H1 (cell line): ENCODE data around the gene TRIP11.

Experiments
- ATF2 ChIP-seq: IDR thresholded peaks from 2 replicates; pipeline ENCODE4 v1.6.1; 2012; ENCODE audit warnings: low read length, inconsistent platforms
- CHD1 ChIP-seq: IDR thresholded peaks from 2 replicates; pipeline ENCODE4 v1.6.1; 2012; ENCODE audit warnings: low read depth, low read length, improper control_type of control experiment
- CHD7 ChIP-seq: fragments of 300-600 bp; sonication (generic); IDR thresholded peaks from 2 replicates; pipeline ENCODE4 v1.7.1; 2012; ENCODE audit warnings: low read length, moderate library complexity, mild to moderate bottlenecking, inconsistent platforms; ENCODE audit not compliant: insufficient replicate concordance
- CTCF ChIP-seq, 3 experiments: IDR thresholded peaks; 1 replicate in 2 of 3; 2 replicates in 1 of 3; pipeline versions ENCODE4 v1.5.1 to v1.6.1; 2011; ENCODE audit warnings: low read length in 3 of 3, mild to moderate bottlenecking in 3 of 3, inconsistent platforms in 2 of 3, low read depth in 1 of 3, moderate library complexity in 1 of 3; ENCODE audit not compliant: insufficient read depth in 1 of 3; ENCODE audit errors: control extremely low read depth in 1 of 3
- EZH2 ChIP-seq: fragments of 200-600 bp; sonication (generic); IDR thresholded peaks from 2 replicates; pipeline ENCODE4 v1.7.1; 2012; ENCODE audit warnings: low read depth, mild to moderate bottlenecking, moderate library complexity, low read length, inconsistent platforms; ENCODE audit not compliant: severe bottlenecking
- POU5F1 ChIP-seq: IDR thresholded peaks from 2 replicates; pipeline ENCODE4 v1.6.1; 2011; ENCODE audit warnings: low read depth, mild to moderate bottlenecking, low read length, moderate library complexity
- RBBP5 ChIP-seq: IDR thresholded peaks from 2 replicates; pipeline ENCODE4 v1.7.1; 2012; ENCODE audit warnings: low read depth, mild to moderate bottlenecking, inconsistent platforms, low read length, moderate library complexity, borderline replicate concordance
- SIX5 ChIP-seq: IDR thresholded peaks from 2 replicates; pipeline ENCODE4 v1.6.1; 2011; ENCODE audit warnings: mild to moderate bottlenecking, low read depth, low read length
- SRF ChIP-seq: IDR thresholded peaks from 2 replicates; pipeline ENCODE4 v1.6.1; 2011; ENCODE audit warnings: mild to moderate bottlenecking, low read depth, low read length, moderate library complexity
- USF2 ChIP-seq: IDR thresholded peaks from 2 replicates; pipeline ENCODE4 v1.6.1; 2011; ENCODE audit warnings: low read length, improper control_type of control experiment

GRCh38 chr14:91940209-91940608 is 99.7 kb downstream of the TRIP11 start:
- no peak for TF ChIP-seq EZH2
- TF ChIP-seq CTCF (IDR thresholded peaks at IDR 0.05; ENCODE audit: control extremely low read depth in 1 of 3, insufficient read depth in 1 of 3, low read depth in 1 of 3, low read length in 3 of 3), result no peak
- TF ChIP-seq CHD7, result no peak
- TF ChIP-seq CHD1, result no peak
- TF ChIP-seq USF2, result no peak
- no peak for TF ChIP-seq ATF2
- no peak for TF ChIP-seq RBBP5
- TF ChIP-seq SRF, result no peak
- TF ChIP-seq SIX5, result no peak
- no peak for TF ChIP-seq POU5F1
